Midbrain (tissue), 1 donor: Measurements from ENCODE around the gene FRMD4B.
"Not testable (repeated sequence)": the region's sequence is repeated elsewhere in the genome, so short reads cannot be mapped to it uniquely, and the experiment has no call there.

Source experiments
- DNase-seq: peaks from one replicate; lab custom pipeline; 2025; lab: John Stamatoyannopoulos, UW

The FRMD4B gene

DNA sequence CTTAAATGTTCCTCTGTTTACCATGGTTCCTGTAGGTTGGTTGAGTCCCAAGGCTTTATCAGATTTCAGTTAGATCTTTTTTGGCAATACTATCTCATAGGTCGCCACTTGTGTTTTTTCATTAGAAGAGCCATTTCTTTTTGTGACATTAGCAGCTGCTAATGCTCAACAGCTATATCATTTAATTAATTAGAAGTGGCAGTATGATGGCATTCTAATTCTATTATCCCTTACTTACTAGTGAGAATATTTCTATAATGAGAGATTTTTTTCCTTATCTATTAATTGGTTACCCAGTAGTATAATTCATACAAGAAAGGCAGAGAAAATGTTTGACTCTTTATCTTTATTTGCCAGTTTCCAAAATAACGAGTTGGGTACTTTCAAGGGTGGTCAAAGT is 25.2 kb downstream of the FRMD4B start:
- no peak for DNase-seq

DNA sequence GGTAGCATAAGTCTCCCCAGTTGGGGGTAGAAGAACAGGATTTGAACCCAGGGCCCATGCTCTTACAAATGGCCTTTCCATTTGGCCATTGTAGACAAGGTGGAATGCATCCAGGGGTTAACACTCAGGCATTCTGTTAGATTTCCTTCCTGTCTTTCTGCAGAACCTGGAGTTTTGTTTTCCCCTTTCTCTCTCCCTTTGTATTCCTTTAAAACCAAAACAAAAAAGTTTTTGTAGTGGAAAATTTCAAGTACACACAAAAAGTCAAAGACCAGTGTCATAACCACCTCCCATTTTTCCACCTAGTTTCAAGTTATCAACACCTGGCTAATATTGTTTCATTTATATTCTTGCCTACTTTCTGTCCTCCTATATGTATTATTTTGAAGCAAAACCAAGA is 26.0 kb downstream of the FRMD4B start:
- DNase-seq, result no peak

DNA sequence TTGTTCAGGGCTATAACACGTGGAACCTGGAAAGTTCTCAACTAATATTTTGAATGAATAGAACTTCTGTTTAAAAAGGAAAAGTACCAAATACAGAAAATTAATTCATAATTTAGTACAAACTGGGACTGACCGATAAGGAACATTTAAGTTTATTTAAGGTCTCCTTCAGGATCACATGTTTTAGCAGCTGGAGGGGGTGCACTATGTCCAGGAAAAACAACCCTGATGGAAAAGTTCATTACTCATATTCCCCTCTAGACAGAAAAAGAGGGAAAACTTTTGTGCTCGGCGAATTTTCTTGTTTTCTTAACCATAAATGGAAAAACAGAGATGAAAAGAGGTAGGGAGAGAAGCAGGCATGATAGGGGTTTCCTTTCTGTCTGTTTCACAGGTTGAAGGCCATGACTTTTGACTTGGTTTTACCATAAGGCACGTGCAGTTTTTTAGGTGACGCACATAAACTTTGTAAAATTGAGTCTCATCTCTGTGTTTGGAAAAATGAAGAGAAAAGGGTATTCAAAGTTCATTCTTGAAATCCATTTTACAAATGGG is 26.5 kb downstream of the FRMD4B start:
- no peak for DNase-seq

DNA sequence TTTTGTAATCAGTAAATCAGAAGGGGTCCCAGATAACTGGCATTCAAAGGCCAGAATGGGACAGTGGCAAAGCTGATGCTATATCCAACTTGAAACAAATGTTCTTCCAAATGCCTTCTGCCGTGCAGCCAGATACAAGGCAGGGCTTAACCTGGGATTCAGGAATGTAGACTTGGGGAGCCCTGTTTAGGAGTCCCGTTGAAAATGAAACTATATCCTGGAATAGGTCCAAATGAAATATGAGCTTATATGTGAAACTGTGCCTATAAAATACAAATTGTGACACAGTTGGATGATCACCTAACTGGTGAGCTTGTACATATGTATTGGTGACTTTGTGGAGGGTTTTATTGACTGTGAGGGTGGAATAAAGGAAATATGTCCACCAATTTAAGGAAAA is 28.7 kb downstream of the FRMD4B start:
- DNase-seq, result no peak

DNA sequence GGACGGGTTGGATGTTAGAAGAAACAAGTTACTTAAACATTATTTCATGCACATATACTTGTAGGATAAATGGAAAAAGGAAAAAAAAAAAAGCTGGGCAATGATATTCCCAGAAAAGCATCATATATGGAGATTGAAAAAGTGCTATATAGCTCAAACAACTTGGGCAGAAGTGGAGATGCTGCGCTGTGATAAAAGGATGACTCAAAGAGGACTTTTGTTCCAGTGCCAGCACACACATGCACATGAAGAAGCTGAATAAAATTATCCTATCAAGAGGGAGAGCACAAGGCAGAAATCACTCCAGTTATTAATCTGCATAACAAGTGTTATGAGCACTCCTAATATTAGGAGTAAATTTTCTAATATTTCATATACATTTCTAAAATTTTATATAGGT is 30.9 kb downstream of the FRMD4B start:
- DNase-seq, result no peak

DNA sequence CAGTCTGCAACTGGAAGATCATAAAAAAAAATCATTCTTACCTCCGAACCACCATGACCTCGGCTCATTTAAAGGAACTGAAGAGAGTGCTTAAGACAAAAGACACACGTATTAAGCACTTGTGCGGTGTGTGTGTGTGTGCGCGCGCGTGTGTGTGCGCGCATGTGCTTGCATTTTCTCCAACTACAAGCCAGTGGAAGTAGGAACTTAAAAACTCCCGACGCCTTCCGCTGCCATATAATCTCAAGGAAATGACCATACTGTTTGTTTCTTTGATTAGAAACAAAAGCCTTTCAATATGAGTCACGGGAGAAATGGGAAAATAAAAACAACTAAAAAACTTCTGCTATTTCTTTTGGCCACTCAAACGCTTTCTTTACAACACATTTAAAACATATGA is 32.4 kb downstream of the FRMD4B start:
- no peak for DNase-seq

DNA sequence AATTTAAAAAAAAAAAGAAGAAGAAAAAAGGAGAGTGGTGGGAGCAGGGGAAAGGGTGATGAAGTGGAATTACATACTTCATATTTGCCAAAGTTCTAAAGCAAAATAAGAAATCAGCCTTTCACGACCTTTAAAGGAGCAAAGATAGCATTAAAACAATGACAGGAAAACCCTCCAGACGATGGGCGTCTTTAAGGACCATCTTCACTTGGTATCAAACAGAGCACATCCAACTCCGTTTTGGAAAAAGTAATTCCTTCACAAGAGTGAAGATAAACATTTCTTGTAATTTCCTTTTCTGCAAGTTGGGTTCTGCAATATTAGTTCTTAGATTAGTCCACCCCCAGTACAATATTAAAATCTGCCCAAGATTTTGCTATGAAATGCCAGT is 32.8 kb downstream of the FRMD4B start:
- DNase-seq, result no peak

DNA sequence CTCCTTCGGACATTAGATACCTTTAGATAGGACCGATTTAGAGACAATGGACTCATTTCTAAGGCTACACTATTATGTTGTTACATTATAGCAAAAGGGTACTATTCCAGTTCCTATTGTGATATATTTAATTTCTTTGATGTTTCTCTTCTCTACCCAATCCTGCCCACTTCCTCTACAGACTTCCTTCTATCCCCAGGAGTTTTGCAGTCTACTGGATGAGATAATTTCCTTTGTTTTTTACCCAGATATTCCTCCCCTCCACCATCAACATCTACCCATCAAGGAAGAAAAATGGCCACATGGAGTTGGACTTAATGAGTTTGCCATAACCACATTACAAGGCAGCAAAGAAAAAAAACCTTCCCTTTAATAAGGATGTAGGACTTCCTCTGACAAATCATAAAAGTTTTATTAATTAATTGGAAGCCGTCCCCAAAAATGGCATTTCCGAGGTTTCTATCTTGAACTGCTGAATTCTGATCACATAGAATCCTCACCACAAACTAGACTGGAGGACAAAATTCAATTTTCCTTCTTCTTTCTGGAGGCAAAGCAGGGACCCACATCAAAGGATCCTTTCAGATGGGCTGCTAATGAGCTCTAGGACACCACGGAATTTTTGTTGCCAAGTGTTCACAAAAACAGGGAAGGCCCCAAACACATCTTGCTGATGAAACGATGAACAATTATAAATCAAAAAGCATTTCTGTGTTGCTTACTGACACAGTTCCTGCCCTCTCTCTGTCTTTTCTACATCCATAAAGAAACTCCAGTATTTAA is 33.4 kb downstream of the FRMD4B start:
- DNase-seq, result no peak

DNA sequence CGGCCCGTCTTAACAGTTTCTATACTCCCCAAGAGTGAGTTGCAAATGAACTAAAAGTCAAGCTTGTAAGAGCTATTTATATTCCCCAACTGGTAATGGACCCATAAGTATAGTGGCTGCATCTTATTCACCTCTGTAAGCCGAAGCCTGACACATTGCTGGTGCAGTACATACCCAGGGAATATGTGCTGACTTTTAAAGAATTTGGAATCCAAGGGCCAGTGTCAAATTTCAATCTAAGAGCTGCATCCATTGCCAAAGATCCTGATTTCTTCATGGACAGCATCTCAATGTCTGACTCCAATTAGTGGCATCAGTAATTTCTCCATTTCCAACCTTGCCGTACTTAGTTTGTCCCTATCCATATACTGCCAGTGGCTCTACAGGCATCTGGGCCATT is 42.0 kb downstream of the FRMD4B start:
- DNase-seq, result no peak

DNA sequence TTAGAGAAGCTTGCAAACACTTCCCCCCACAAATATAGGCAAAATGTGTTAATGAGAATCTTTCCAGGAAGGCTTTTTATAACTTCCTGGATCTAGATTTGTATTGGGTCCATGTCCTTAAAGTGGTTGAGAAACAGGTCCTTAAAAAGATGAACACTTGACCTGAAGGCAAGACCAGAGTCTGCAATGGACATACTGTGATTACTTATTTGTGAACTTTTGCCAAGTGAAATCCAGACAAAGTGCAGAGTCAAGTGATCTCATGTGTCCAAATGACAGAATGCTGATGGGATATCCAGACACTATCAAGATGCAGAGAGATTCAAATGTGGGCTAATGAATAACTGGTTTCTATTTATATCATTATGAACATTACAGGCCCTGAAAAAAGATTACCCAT is 43.8 kb downstream of the FRMD4B start:
- DNase-seq, result no peak

DNA sequence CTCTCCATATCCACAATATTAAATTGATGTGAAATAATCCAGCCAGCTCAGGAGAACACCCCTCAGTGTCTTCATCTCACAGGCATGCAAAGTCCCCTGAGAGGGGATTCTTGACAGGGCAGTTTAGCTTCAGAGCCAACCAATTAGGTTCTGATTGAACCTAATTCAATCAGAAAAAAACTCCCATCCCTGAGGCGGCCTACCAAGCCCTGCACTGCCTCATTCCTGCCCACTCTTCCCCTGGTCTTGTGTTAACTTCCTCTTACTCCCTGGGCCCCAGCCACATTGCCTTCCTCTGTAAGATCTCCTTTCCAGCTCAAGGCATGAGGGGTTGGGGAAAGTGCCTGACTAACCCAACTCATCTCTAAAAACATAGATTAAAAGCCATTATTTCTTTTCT is 46.1 kb downstream of the FRMD4B start:
- DNase-seq, result no peak

DNA sequence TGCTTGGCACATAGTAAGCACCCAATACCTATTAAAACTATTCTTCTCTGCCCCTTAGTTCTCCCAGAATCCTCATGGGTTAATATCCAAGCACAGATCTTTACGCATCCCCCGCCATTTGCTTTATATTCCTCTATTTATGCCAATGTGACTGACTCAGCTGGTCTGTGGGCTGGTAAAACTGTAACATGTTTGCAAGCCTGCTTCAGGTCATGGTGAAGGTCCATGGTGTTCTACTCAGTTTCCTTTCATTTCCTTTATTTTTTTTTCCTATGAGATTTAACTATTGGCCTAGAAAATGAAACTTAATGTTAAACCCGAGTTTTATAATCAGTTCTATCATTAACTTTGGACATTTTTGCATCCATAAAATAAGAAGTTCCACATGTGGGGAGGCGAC is 47.0 kb downstream of the FRMD4B start:
- DNase-seq, result no peak

DNA sequence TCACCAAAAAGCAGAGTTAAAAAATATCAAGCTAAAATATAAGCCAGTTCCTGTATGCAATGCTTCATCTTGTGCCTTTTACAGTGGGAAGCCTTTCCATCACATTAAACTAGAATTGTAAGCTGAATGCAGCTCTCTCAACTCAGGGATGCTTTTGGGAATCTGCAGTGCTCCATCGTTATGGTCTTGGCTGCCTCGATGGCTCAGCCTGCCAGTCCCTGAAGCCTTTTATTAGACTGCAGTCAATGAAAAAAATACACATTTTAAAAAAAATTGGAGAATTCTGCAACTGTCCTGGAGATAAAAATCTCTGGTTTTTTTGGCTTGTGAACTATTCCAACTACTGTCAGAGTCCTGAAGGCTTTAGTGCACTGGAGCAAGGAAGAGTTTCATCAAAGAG is 53.0 kb downstream of the FRMD4B start:
- DNase-seq, result no peak

DNA sequence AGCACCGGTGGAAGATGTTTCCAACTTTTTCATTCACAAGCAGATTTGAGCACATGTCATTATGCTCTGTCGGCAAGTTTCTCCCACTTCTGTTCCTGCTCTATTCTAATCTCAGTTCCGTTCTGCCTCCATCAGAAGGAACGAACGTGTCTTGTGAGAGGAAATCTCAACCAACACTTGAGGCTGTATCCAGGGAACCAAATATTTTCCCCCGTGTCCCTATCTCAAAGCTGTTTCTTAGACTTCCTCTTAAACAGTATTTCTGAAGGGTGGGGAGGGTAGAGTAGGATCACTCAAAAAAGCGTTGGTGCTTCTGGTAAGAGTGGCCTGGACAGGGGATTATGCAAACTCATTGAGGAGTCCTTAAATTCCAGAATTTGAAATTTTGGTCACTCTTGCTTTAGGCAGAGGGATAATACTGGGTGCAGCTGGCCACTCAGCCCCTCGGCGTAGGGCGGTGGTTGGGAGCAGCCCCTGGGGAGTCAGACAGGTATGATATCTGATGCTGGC is 54.9 kb downstream of the FRMD4B start:
- DNase-seq, result no peak

DNA sequence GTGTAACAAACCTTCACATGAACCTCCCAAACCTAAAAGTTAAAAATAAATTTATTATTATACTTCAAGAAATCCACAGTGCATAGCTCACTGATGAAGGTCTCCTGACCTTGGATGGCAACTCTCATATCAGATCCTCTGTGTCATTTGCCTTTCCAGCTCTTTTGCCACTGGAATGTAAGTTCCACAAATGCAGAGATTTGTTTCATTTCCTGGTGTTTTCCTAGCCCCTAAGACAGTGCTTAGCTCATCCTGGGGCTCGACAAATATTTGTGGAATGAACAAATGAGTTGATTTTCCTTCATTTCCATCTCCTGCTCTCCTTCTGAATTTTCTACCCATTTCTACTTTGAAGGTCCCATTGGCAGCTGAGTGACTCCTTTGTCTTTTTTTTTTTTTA is 56.0 kb downstream of the FRMD4B start:
- no peak for DNase-seq

DNA sequence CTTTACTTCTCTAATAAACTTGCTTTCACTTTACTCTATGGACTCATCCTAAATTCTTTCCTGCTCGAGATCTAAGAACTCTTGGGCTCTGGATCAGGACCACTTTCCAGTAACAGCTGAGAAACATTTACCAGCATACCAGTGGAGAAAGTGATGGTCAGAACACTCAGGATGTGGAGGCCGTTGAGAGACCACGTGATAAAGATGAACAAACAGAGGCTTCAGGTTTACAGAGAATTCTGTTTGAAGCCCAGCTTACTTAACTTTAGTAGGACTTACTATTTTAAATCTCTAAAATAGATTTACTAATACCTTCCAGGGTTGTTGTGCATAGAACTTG is 57.0 kb downstream of the FRMD4B start:
- no peak for DNase-seq

DNA sequence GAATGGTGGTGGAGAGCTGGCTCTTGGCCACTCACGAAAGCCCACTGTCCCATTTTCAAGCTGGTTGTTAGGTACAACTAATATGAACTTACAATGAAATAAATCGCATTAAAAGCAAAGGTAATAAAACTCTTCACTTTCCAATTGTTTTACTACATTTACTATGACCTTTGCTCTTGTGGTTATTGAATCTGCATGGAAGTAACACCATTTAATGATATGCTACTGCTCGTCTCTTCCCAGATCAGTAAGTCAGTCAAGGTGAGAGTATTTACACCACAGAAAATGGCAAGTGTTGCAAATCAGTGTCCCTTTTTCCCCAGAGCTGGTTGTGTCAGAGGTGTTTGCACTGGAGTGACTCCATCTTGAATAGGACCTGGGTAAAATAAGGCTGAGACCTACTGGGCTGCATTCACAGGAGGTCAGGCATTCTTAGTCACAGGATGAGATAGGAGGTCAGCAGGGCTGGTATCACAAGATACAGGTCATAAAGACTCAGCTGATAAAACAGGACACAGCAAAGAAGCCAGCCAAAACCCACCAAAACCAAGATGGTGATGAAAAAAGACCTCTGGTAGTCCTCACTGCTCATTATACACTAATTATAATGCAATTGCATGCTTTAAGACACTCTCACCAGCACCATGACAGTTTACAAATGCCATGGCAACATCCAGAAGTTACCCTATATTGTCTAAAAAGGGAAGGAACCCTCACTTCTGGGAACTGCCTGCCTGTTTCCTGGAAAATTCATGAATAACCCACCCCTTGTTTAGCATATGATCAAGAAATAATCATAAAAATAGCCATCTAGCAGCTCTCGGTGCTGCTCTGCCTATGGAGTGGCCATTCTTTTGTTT is 57.6 kb downstream of the FRMD4B start:
- no peak for DNase-seq

DNA sequence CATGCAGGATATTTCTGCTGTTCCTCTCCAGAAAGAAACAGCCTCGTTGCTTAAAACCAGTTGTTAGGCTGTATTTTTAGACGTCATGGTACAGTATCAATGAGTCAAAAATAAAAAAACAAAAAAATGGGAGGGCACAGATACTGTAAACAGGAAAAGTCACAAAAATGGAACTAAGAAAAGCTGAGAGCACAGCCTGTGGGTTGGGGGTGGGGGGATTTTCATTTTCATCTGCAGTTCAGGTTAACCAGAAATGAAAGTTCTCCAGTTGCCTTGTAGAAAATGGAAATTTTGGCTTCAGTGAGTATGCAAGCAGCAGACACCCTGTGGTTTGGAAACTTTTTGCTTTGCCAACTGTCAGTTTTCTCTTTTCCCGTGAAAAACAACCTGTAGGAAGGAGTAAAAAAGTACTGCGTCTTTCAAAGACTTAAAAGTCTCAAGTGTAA is 59.0 kb downstream of the FRMD4B start:
- DNase-seq, result no peak

DNA sequence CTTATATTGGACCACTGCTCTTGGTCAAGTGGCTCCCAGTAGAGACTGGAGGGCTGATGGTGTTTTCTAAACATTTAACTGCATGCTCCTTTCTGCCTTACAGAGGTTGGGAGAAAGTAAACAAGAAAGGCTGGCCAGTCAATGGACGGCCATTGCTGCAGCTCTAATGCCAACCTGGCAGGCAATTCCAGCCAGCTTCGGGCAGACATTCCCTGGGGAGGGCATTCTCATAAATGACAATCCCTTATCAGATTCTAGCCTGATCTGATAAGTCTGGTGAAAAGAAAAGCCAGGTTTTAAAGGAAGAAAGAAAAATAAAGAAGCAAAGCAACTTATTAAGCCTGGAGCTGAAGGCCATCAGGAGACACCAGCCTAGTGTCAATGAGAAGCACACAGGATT is 60.7 kb downstream of the FRMD4B start:
- DNase-seq, result no peak

DNA sequence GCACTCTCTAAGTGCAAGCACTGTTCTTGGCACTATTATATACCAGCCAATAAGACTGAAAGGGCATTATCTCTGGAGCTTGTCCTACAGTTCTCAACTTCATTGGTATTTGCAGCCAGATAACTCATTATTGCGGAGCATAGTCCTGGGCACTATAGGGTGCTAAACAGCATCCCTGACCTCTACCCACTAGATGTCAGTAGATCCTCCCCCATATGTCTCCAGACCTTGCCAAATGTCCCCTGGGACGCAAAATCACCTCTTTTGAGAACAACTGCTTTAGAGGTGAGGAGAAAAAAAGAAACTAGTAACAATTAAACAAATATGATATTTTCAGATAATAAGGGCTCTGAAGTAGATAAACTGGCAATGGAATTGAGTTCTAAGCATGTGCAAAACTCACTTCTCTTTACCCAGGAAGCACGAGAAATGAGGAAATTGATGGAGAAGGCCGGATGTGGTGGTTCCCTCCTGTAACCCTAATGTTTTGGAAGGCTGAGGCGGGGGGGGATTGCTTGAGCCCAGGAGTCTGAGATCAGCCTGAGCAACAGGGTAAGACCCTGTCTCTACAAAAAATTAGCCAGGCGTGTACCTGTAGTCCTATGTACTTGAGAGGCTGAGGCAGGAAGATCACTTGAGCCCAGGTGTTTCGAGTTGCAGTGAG is 61.4 kb downstream of the FRMD4B start:
- DNase-seq, result peak; percentile 51

DNA sequence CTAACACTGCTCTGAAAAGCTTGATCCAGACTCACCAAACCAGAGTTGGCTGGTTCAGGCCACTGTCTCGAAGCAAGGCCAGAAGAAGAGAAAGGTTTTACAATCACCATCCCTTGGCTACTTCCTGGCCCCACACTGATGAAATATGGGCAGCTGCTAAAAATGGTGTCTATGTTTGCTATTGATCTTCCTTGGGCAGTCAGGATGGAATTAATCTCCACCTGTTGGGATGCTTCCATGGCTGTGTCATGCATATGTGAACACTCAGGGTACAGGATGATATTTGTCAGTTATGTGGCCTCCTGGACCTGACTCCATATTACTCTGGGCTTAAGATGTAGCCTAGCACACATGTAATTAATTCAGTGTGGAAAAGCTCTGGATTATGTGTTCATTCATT is 61.9 kb downstream of the FRMD4B start:
- no peak for DNase-seq

DNA sequence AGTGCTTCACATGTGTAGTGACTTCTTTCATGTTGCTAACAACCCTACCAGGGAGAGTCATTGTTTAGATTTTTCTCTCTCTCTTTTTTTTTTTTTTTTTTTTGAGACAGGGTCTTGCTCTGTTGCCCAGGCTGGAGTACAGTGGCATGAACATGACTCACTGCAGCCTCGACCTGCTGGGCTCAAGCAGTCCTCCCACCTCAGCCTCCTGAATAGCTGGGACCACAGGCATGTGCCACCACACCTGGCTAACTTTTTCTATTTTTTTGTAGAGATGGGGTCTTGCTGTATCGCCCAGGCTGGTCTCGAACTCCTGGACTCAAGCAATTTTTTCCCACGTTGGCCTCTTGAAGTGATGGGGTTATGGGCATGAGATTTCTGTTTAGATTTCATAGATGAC is 63.4 kb downstream of the FRMD4B start:
- not testable (repeated sequence) for DNase-seq

DNA sequence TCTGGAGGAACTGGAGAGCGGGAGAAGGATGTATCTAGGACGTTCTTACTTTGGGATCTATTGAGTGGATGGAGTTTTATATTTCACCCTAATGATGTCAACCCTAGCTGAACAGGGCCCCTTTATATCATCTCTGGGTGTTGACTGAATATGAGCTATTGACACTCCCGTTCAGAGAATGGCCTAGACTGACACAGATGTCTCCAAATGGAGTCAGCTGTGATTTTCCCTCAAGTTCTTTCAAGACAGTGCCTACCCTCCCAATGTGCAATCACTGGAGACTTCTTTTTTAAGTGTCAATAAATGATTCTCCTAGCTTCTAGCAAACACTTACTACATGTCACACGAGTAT is 63.8 kb downstream of the FRMD4B start:
- peak; percentile 81 for DNase-seq
